Esophagus muscularis mucosa (tissue), 4 donors: ENCODE results near the gene C6orf89. TPM values are rescaled to one million over a fixed set of nuclear protein-coding genes. Genes with fewer than 3 reads are reported as not detected.

ENCODE experiments used
- DNase-seq: peaks from one replicate; pipeline ENCODE4 v3.0.0-alpha.2; 2017; ENCODE audit errors: extremely low spot score
- H3K27ac ChIP-seq, 4 donors: fragments of 200-600 bp; sonication (generic); replicated peaks in 1 of 4; 1 replicate in 3 of 4; 2 replicates in 1 of 4; pipeline ENCODE4 v1.5.1; 2016 to 2019; ENCODE audit warnings: mild to moderate bottlenecking in 1 of 4
- H3K27me3 ChIP-seq, 4 donors: fragments of 200-600 bp; sonication (generic); one replicate each; pipeline versions ENCODE4 v1.5.1 to v1.6.0; 2016 to 2019
- H3K36me3 ChIP-seq, 4 donors: fragments of 200-600 bp; sonication (generic); one replicate each; pipeline ENCODE4 v1.5.1; 2016 to 2019
- H3K4me1 ChIP-seq, 4 donors: fragments of 200-600 bp; sonication (generic); one replicate each; pipeline ENCODE4 v1.5.1; 2016 to 2019
- H3K4me3 ChIP-seq, 4 donors: fragments of 200-600 bp; sonication (generic); 1 replicate in 2 of 4; 2 replicates in 2 of 4; pipeline ENCODE4 v1.5.1; 2016 to 2019; ENCODE audit warnings: mild to moderate bottlenecking in 4 of 4, moderate library complexity in 1 of 4
- H3K9me3 ChIP-seq, 4 donors: fragments of 200-600 bp; sonication (generic); 1 replicate in 3 of 4; 2 replicates in 1 of 4; pipeline ENCODE4 v1.5.1; 2016 to 2019
- EP300 ChIP-seq: sonication (generic); formaldehyde crosslinking; IDR thresholded peaks from one replicate; pipeline ENCODE4 v1.6.1; 2017; ENCODE audit warnings: antibody characterized with exemption
- POLR2A ChIP-seq: fragments of 450-650 bp; IDR thresholded peaks from one replicate; pipeline ENCODE4 v1.6.1; 2017; ENCODE audit warnings: antibody characterized with exemption, moderate library complexity, mild to moderate bottlenecking, low read depth
- POLR2AphosphoS5 ChIP-seq, 2 donors: sonication (generic); formaldehyde crosslinking; IDR thresholded peaks; one replicate each; pipeline ENCODE4 v1.6.1; 2017; ENCODE audit warnings: antibody characterized with exemption in 2 of 2
- WGBS: methylation state at CpG from one replicate; pipeline ENCODE4 v1.1.5; 2018; 5-methylcytosine and 5-hydroxymethylcytosine counted together
- intact Hi-C: fragments of 100-400 bp; cut with DNase I; formaldehyde crosslinking; loops from one replicate; pipeline ENCODE4 v1.15.1; 2023
- total RNA-seq, 4 donors: library from RNA; depleted of rRNA; stranded (reverse); fragments of >200 nt; gene quantifications; one replicate each; pipeline versions ENCODE4 v1.1.0 to v1.2.1, GENCODE V29; 2016
- TF ChIP-seq, protein P1 (sequence below), 3 experiments: fragments of 200-600 bp in 2 of 3; fragments of 450-650 bp in 1 of 3; sonication (generic) in 2 of 3; IDR thresholded peaks; one replicate each; pipeline ENCODE4 v1.5.1; 2017 to 2019; ENCODE audit warnings: antibody characterized with exemption in 3 of 3, mild to moderate bottlenecking in 2 of 3, moderate library complexity in 1 of 3

The C6orf89 gene
- total RNA-seq, 4 donors from 2014 or later, result 56.5 to 66.2 (median 59.0) TPM

DNA sequence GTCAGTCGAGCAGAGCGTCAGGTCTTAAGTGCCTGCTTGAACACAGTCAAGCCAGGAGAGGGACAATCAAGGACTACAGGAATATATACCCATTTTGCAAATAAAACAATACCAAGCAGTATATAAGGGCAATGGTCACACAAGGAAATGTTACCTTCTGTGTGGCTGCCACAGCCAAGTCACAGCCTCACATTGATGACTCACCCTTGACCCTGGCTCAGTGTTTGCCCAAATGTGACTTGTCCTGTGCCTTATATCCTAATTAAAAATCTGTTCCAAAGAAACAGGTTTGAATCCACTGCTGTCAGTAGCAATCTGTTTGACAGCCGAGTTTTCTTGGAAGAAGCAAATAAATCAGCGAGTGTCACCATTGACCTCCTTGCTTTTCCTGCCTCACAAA is 34.3 kb downstream of the C6orf89 start:
- peaks cover 44 to 97% (median 85%) of the 10 kb centered on the region in 4 donors for H3K36me3 ChIP-seq
- intact Hi-C loops, result no loop called here
- DNase-seq, result no peak
- H3K27me3 ChIP-seq, result no peaks in the 10 kb centered on the region
- peaks cover 32 to 48% (median 36%) of the 10 kb centered on the region in 4 donors for H3K4me1 ChIP-seq
- TF ChIP-seq EP300 (no peak), POLR2A (no peak), POLR2AphosphoS5 (IDR thresholded peaks at IDR 0.05) (no peak)
- TF ChIP-seq, protein P1, sequence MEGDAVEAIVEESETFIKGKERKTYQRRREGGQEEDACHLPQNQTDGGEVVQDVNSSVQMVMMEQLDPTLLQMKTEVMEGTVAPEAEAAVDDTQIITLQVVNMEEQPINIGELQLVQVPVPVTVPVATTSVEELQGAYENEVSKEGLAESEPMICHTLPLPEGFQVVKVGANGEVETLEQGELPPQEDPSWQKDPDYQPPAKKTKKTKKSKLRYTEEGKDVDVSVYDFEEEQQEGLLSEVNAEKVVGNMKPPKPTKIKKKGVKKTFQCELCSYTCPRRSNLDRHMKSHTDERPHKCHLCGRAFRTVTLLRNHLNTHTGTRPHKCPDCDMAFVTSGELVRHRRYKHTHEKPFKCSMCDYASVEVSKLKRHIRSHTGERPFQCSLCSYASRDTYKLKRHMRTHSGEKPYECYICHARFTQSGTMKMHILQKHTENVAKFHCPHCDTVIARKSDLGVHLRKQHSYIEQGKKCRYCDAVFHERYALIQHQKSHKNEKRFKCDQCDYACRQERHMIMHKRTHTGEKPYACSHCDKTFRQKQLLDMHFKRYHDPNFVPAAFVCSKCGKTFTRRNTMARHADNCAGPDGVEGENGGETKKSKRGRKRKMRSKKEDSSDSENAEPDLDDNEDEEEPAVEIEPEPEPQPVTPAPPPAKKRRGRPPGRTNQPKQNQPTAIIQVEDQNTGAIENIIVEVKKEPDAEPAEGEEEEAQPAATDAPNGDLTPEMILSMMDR (IDR thresholded peaks at IDR 0.05), result no peak
- H3K27ac ChIP-seq, result peak overlapping the region in 3 of 4 donors; percentile 15 to 75 (median 25)
- no peak overlapping the region for H3K4me3 ChIP-seq
- 92% methylated on average over 4 of the region's 4 CpGs for WGBS
- no peaks in the 10 kb centered on the region for H3K9me3 ChIP-seq

DNA sequence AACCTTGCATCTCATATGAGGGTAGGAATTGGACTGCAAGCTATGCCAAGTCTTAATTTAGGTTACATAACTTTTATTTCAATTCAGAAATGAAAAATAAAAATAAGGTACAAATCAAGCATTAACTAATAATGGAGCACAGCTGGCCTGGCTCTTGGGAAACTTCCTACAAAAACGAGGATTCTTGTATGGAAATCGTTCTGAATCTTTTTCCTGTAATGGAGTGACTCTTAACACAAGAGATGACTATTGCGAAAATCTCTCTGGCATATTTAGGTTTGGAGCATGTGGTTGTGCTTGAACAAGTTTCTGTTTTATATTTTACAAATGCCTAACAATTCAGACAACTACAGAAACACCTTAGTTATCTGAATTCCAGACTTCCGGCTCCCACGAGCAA is 34.8 kb downstream of the C6orf89 start:
- TF ChIP-seq EP300 (no peak), POLR2AphosphoS5 (IDR thresholded peaks at IDR 0.05) (no peak), POLR2A (no peak)
- TF ChIP-seq, protein P1 (IDR thresholded peaks at IDR 0.05), result no peak

DNA sequence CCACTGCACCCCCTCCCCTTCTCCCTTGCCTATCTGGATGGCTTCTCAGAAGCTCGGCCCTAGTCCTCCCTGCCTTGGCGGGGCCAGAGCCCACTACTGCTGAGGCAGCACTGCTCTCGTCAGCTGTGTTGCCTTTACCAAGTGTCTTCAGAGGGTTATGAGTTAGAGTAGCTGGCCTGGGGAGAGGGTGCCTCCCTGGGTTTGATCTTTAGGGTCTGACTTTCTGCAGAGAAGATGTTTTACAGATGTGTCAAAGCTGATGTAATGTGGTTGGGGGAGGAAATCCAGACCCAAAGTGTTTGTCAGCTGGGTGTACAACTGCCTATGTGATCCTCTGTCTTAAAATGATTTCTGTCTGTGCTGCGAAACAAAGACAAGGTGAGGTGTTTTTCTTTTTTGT is 38.4 kb downstream of the C6orf89 start:
- intact Hi-C loops, result no loop called here
- H3K36me3 ChIP-seq, result peaks cover 32 to 66% (median 58%) of the 10 kb centered on the region in 4 donors

More for the DNA sequence above, 34.8 kb downstream of the C6orf89 start:
- peaks cover 44 to 97% (median 85%) of the 10 kb centered on the region in 4 donors for H3K36me3 ChIP-seq
- peak overlapping the region; percentile 25 to 75 (median 33) for H3K27ac ChIP-seq
- no peaks in the 10 kb centered on the region for H3K9me3 ChIP-seq
- peaks cover 32 to 48% (median 36%) of the 10 kb centered on the region in 4 donors for H3K4me1 ChIP-seq
- 75% methylated on average over 5 of the region's 5 CpGs for WGBS
- no peak for DNase-seq
- no peak overlapping the region for H3K4me3 ChIP-seq
- H3K27me3 ChIP-seq, result no peaks in the 10 kb centered on the region
- intact Hi-C loops, result no loop called here

DNA sequence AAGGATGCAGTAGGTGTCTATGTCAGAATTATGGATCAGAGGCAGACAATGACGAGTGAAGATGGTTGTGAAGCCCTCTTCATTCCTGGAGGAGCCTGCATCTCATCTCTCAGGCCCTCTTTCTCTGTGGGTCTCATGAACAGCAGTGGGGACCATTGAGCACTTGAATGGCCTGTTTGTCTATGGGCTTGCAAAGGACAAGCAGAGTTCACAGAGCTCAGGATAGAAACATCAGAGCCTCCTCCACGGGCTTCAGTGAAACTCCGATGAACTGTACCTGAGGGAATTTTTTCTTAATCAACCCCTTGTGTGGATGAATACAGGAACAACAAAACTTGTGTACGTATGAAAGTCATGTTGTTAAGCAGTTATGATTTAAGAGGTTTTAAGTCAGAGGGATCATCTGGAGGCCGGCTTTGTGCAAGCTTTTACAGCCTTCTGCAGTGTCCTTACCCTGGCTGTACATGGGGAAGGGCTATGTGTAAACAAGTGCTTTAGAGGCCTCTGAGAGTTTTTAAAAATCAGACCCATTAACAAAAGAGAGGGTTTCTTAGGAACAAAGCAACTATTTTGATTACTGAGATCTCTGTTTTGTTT is 39.1 kb downstream of the C6orf89 start:
- no peak for DNase-seq
- Histone ChIP-seq H3K27ac (no peak overlapping the region), H3K27me3 (no peaks in the 10 kb centered on the region), H3K9me3 (no peaks in the 10 kb centered on the region), H3K4me1 (peaks cover 23 to 45% (median 33%) of the 10 kb centered on the region in 4 donors), H3K4me3 (no peak overlapping the region), H3K36me3 (peaks cover 32 to 59% (median 54%) of the 10 kb centered on the region in 4 donors)
- no peak for TF ChIP-seq POLR2A
- TF ChIP-seq, protein P1 (IDR thresholded peaks at IDR 0.05), result no peak
- TF ChIP-seq EP300, result no peak
- no peak for TF ChIP-seq POLR2AphosphoS5 (IDR thresholded peaks at IDR 0.05)
- intact Hi-C loops, result no loop called here
- 81% methylated on average over 5 of the region's 5 CpGs for WGBS

More for the DNA sequence above, 38.4 kb downstream of the C6orf89 start:
- Histone ChIP-seq H3K27me3 (no peaks in the 10 kb centered on the region), H3K4me3 (no peak overlapping the region), H3K9me3 (no peaks in the 10 kb centered on the region), H3K27ac (no peak overlapping the region), H3K4me1 (peaks cover 29 to 45% (median 32%) of the 10 kb centered on the region in 4 donors)
- TF ChIP-seq EP300 (no peak), POLR2A (no peak), POLR2AphosphoS5 (IDR thresholded peaks at IDR 0.05) (no peak)
- TF ChIP-seq, protein P1 (IDR thresholded peaks at IDR 0.05), result no peak
- 83% methylated on average over 4 of the region's 4 CpGs for WGBS
- DNase-seq, result no peak
